ENCODE data around the gene PTPRG. TPM values are rescaled to one million over a fixed set of nuclear protein-coding genes. Genes with fewer than 3 reads are reported as not detected.

The PTPRG gene
- total RNA-seq, 1 experiment from 2014 or later: 0.74 TPM

DNA sequence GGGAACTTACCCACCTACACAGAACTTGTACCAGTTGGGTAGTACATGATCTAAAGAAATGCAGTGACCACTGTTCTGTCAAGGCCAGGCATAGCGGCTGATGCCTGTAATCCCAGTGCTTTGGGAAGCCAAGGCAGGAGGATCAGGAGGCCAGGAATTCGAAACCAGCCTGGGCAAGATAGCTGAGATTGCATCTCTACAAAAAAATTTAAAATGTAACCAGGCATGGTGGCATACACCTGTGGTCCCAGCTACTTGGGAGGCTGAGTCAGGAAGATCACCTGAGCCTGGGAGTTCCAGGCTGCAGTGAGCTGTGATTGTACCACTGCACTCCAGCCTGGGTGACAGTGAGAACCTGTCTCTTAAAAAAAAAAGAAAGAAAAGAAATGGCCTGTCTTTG is 491.0 kb downstream of the PTPRG start:
- ChIA-PET CTCF (no interaction called here), POLR2A (no interaction called here)
- ATAC-seq (no peak), DNase-seq (ENCODE audit: low read depth, low spot score) (no peak)
- no peaks in the 10 kb centered on the region for H3K36me3 ChIP-seq (ENCODE audit: control insufficient read depth, insufficient read depth, low read length)
- no peaks in the 10 kb centered on the region for H3K27me3 ChIP-seq (ENCODE audit: control insufficient read depth, insufficient read depth, low read length)
- no peak overlapping the region for H3K4me3 ChIP-seq (ENCODE audit: low read depth in 2 of 2, low read length in 2 of 2)
- no peak overlapping the region for H3K27ac ChIP-seq (ENCODE audit: low read length)
- no peaks in the 10 kb centered on the region for H3K9me3 ChIP-seq (ENCODE audit: control insufficient read depth, insufficient read depth, low read depth, low read length)
- TF ChIP-seq POLR2AphosphoS5 (IDR thresholded peaks at IDR 0.05; ENCODE audit: low read depth, low read length): no peak
- TF ChIP-seq, protein P1, sequence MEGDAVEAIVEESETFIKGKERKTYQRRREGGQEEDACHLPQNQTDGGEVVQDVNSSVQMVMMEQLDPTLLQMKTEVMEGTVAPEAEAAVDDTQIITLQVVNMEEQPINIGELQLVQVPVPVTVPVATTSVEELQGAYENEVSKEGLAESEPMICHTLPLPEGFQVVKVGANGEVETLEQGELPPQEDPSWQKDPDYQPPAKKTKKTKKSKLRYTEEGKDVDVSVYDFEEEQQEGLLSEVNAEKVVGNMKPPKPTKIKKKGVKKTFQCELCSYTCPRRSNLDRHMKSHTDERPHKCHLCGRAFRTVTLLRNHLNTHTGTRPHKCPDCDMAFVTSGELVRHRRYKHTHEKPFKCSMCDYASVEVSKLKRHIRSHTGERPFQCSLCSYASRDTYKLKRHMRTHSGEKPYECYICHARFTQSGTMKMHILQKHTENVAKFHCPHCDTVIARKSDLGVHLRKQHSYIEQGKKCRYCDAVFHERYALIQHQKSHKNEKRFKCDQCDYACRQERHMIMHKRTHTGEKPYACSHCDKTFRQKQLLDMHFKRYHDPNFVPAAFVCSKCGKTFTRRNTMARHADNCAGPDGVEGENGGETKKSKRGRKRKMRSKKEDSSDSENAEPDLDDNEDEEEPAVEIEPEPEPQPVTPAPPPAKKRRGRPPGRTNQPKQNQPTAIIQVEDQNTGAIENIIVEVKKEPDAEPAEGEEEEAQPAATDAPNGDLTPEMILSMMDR (IDR thresholded peaks at IDR 0.05): no peak
- no peak for TF ChIP-seq SIN3A (IDR thresholded peaks at IDR 0.05; ENCODE audit: borderline replicate concordance, insufficient read depth, low read depth, low read length)
- TF ChIP-seq, protein P2, sequence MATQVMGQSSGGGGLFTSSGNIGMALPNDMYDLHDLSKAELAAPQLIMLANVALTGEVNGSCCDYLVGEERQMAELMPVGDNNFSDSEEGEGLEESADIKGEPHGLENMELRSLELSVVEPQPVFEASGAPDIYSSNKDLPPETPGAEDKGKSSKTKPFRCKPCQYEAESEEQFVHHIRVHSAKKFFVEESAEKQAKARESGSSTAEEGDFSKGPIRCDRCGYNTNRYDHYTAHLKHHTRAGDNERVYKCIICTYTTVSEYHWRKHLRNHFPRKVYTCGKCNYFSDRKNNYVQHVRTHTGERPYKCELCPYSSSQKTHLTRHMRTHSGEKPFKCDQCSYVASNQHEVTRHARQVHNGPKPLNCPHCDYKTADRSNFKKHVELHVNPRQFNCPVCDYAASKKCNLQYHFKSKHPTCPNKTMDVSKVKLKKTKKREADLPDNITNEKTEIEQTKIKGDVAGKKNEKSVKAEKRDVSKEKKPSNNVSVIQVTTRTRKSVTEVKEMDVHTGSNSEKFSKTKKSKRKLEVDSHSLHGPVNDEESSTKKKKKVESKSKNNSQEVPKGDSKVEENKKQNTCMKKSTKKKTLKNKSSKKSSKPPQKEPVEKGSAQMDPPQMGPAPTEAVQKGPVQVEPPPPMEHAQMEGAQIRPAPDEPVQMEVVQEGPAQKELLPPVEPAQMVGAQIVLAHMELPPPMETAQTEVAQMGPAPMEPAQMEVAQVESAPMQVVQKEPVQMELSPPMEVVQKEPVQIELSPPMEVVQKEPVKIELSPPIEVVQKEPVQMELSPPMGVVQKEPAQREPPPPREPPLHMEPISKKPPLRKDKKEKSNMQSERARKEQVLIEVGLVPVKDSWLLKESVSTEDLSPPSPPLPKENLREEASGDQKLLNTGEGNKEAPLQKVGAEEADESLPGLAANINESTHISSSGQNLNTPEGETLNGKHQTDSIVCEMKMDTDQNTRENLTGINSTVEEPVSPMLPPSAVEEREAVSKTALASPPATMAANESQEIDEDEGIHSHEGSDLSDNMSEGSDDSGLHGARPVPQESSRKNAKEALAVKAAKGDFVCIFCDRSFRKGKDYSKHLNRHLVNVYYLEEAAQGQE (IDR thresholded peaks at IDR 0.05; ENCODE audit: insufficient read depth in 1 of 2, low read depth in 2 of 2, low read length in 1 of 2): no peak
- TF ChIP-seq TCF7L2 (IDR thresholded peaks at IDR 0.05; ENCODE audit: low read depth, low read length): no peak
- in situ Hi-C loops (cut with HindIII; ENCODE audit: low pct_unique_long_range_greater_than_20kb, low sequenced_read_pairs) (no loop called here), intact Hi-C loops (cut with micrococcal nuclease; ENCODE audit: unreplicated experiment) (no loop called here)
- no TSS peak for BruUV-seq (replicated peaks)
- no peaks in the 10 kb centered on the region for H3K4me1 ChIP-seq (ENCODE audit: control insufficient read depth, insufficient read depth, low read length)

DNA sequence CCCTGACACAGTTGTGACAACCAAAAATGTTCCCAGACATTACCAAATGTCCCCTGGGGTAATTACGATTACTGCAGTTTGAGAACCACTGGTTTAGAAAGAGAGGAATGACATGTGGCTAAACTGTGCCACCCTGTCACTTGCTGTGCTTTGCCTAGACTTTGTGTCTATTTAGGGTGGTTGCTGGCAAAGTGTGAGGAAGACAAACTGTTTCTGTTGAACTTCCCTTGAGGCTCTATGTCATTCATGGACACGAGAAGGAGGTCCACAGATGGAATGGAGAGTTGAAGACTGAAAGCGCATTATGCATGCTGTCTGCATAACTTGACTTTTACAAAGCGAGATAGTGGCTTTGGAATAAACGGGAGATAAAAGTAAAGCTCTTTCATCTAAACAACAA is 495.3 kb downstream of the PTPRG start:
- TF ChIP-seq POLR2AphosphoS5 (IDR thresholded peaks at IDR 0.05; ENCODE audit: low read depth, low read length) (no peak), TCF7L2 (IDR thresholded peaks at IDR 0.05; ENCODE audit: low read depth, low read length) (no peak), SIN3A (IDR thresholded peaks at IDR 0.05; ENCODE audit: borderline replicate concordance, insufficient read depth, low read depth, low read length) (no peak)
- TF ChIP-seq, protein P2 (IDR thresholded peaks at IDR 0.05; ENCODE audit: insufficient read depth in 1 of 2, low read depth in 2 of 2, low read length in 1 of 2): no peak
- no peaks in the 10 kb centered on the region for H3K9me3 ChIP-seq (ENCODE audit: control insufficient read depth, insufficient read depth, low read depth, low read length)
- in situ Hi-C loops (cut with HindIII; ENCODE audit: low pct_unique_long_range_greater_than_20kb, low sequenced_read_pairs) (no loop called here), intact Hi-C loops (cut with micrococcal nuclease; ENCODE audit: unreplicated experiment) (no loop called here)
- H3K36me3 ChIP-seq (ENCODE audit: control insufficient read depth, insufficient read depth, low read length): no peaks in the 10 kb centered on the region
- no TSS peak for BruUV-seq (replicated peaks)
- ChIA-PET CTCF (no interaction called here), POLR2A (no interaction called here)
- H3K27me3 ChIP-seq (ENCODE audit: control insufficient read depth, insufficient read depth, low read length): no peaks in the 10 kb centered on the region
- no peaks in the 10 kb centered on the region for H3K4me1 ChIP-seq (ENCODE audit: control insufficient read depth, insufficient read depth, low read length)
- ATAC-seq: no peak
- no peak overlapping the region for H3K4me3 ChIP-seq (ENCODE audit: low read depth in 2 of 2, low read length in 2 of 2)
- no peak overlapping the region for H3K27ac ChIP-seq (ENCODE audit: low read length)
- no peak for DNase-seq (ENCODE audit: low read depth, low spot score)

Data from Panc1 (cell line).